GM21723 (cell line): ENCODE results near the gene NUDT14.

Source experiments
- ATAC-seq: cut with Tn5 transposase; IDR thresholded peaks from one replicate; pipeline ENCODE4 v1.9.1; 2021; ENCODE audit warnings: mild to moderate bottlenecking, moderate library complexity; ENCODE audit not compliant: unreplicated experiment

The NUDT14 gene

GRCh38 chr14:105212541-105213300 is 31.6 kb upstream of the NUDT14 start:
- ATAC-seq, result no peak

GRCh38 chr14:105211758-105212089 is 30.6 kb upstream of the NUDT14 start:
- ATAC-seq, result no peak

- ATAC-seq, result no peak
Measured at GRCh38 chr14:105211086-105211757, 30.1 kb upstream of the NUDT14 start.

GRCh38 chr14:105210266-105211025 is 29.3 kb upstream of the NUDT14 start:
- ATAC-seq, result no peak

GRCh38 chr14:105209646-105210045 is 28.5 kb upstream of the NUDT14 start:
- ATAC-seq, result no peak

GRCh38 chr14:105209091-105209490 is 28.0 kb upstream of the NUDT14 start:
- ATAC-seq, result no peak

GRCh38 chr14:105208738-105209075 is 27.6 kb upstream of the NUDT14 start:
- no peak for ATAC-seq

GRCh38 chr14:105207996-105208737 is 27.1 kb upstream of the NUDT14 start:
- no peak for ATAC-seq

GRCh38 chr14:105207460-105207901 is 26.4 kb upstream of the NUDT14 start:
- ATAC-seq, result no peak

- no peak for ATAC-seq
Measured at GRCh38 chr14:105206873-105207272, 25.8 kb upstream of the NUDT14 start.

GRCh38 chr14:105205673-105206208 is 24.6 kb upstream of the NUDT14 start:
- ATAC-seq, result no peak

GRCh38 chr14:105204931-105205672 is 24.0 kb upstream of the NUDT14 start:
- no peak for ATAC-seq

- no peak for ATAC-seq
Measured at GRCh38 chr14:105204206-105204930, 23.3 kb upstream of the NUDT14 start.

GRCh38 chr14:105203701-105204100 is 22.6 kb upstream of the NUDT14 start:
- no peak for ATAC-seq

GRCh38 chr14:105203057-105203531 is 22.0 kb upstream of the NUDT14 start:
- no peak for ATAC-seq

GRCh38 chr14:105201925-105202513 is 20.9 kb upstream of the NUDT14 start:
- no peak for ATAC-seq

- no peak for ATAC-seq
Measured at GRCh38 chr14:105201156-105201924, 20.2 kb upstream of the NUDT14 start.

- no peak for ATAC-seq
Measured at GRCh38 chr14:105200641-105201040, 19.5 kb upstream of the NUDT14 start.
